ENCODE results near the gene MYRFL. TPM values are rescaled to one million over a fixed set of nuclear protein-coding genes. Genes with fewer than 3 reads are reported as not detected.

MYRFL gene
- total RNA-seq, 1 donor from 2014 or later, result 0.20 TPM

DNA sequence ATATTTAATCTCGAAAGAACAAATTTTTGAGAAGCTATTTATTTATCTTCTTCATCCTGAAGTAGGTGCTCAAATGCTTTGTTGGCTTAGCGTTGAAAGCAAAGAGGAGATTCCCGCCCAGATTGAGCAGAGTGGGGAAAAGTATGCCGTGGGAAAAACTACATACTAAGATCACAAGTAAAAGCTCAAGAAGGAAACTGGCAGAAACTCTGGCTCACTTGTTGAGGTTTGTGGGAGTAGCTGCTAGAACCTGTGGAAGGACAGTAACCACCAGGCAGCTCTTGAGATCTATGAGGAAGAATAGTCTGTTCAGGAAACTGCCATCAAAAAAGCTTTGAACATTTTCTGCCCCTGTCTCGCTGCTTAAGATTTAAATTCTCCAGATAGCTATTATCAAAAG, 3.9 kb downstream of the MYRFL start:
- Histone ChIP-seq H3K4me1 (ENCODE audit: insufficient read depth, low read length) (no peaks in the 10 kb centered on the region), H3K27me3 (ENCODE audit: insufficient read depth, low read length) (no peaks in the 10 kb centered on the region), H4K20me1 (ENCODE audit: insufficient read depth, low read length) (no peaks in the 10 kb centered on the region), H3K79me2 (ENCODE audit: insufficient read depth, low read length) (no peaks in the 10 kb centered on the region), H3K27ac (ENCODE audit: low read depth, low read length) (no peak overlapping the region), H3K36me3 (ENCODE audit: insufficient read depth, low read length) (no peaks in the 10 kb centered on the region), H3K4me2 (ENCODE audit: low read length) (no peak overlapping the region), H3K9me3 (ENCODE audit: insufficient read depth, low read depth, low read length) (no peaks in the 10 kb centered on the region), H3K9ac (ENCODE audit: low read length) (no peak overlapping the region), H2AFZ (ENCODE audit: low read depth, low read length) (no peak overlapping the region), H3K4me3 (ENCODE audit: insufficient read depth, low read depth, low read length) (no peak overlapping the region)
- Mint-ChIP-seq H3K27ac (ENCODE audit: unreplicated experiment) (no peak overlapping the region), H3K4me1 (ENCODE audit: low read depth, unreplicated experiment) (no peaks in the 10 kb centered on the region), H3K9me3 (ENCODE audit: unreplicated experiment) (no peaks in the 10 kb centered on the region), H3K4me3 (ENCODE audit: unreplicated experiment) (no peak overlapping the region), H3K27me3 (ENCODE audit: low read depth, unreplicated experiment) (no peaks in the 10 kb centered on the region), H3K36me3 (ENCODE audit: low read depth, unreplicated experiment) (no peaks in the 10 kb centered on the region)
- DNase-seq (ENCODE audit: low read depth) (no peak), FAIRE-seq (no peak)
- no peak for TF ChIP-seq EZH2 (IDR thresholded peaks at IDR 0.05; ENCODE audit: insufficient read depth, low read length)
- TF ChIP-seq, protein P1, sequence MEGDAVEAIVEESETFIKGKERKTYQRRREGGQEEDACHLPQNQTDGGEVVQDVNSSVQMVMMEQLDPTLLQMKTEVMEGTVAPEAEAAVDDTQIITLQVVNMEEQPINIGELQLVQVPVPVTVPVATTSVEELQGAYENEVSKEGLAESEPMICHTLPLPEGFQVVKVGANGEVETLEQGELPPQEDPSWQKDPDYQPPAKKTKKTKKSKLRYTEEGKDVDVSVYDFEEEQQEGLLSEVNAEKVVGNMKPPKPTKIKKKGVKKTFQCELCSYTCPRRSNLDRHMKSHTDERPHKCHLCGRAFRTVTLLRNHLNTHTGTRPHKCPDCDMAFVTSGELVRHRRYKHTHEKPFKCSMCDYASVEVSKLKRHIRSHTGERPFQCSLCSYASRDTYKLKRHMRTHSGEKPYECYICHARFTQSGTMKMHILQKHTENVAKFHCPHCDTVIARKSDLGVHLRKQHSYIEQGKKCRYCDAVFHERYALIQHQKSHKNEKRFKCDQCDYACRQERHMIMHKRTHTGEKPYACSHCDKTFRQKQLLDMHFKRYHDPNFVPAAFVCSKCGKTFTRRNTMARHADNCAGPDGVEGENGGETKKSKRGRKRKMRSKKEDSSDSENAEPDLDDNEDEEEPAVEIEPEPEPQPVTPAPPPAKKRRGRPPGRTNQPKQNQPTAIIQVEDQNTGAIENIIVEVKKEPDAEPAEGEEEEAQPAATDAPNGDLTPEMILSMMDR (IDR thresholded peaks at IDR 0.05; ENCODE audit: insufficient read depth, low read depth, low read length), result no peak

DNA sequence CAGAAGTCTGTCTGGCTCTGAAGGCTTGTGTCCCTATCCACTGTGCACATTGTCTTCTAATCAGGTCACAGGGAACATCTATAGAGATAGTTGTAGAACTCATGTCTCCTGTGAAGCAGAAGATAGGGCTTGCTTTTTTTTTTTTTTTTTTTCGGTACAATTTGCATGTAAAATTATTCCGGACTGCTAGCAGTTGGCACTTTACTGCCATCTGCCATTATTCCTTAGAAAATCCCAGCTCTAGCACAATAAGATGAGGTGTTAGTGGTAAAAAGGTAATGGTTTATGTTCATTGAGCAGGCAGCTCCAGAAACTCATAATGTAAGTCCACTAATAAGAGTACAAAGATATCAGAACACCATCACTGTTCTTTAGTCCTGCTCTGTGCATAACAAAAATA, 8.7 kb downstream of the MYRFL start:
- H3K9ac ChIP-seq (ENCODE audit: low read length), result no peak overlapping the region
- Mint-ChIP-seq H3K4me3 (ENCODE audit: unreplicated experiment) (no peak overlapping the region), H3K27me3 (ENCODE audit: low read depth, unreplicated experiment) (no peaks in the 10 kb centered on the region), H3K4me1 (ENCODE audit: low read depth, unreplicated experiment) (no peaks in the 10 kb centered on the region), H3K27ac (ENCODE audit: unreplicated experiment) (no peak overlapping the region), H3K9me3 (ENCODE audit: unreplicated experiment) (no peaks in the 10 kb centered on the region), H3K36me3 (ENCODE audit: low read depth, unreplicated experiment) (no peaks in the 10 kb centered on the region)
- DNase-seq (ENCODE audit: low read depth) (no peak), FAIRE-seq (no peak)
- no peak for TF ChIP-seq EZH2 (IDR thresholded peaks at IDR 0.05; ENCODE audit: insufficient read depth, low read length)
- TF ChIP-seq, protein P1 (IDR thresholded peaks at IDR 0.05; ENCODE audit: insufficient read depth, low read depth, low read length), result no peak
- H3K27ac ChIP-seq (ENCODE audit: low read depth, low read length), result no peak overlapping the region
- no peak overlapping the region for H3K4me3 ChIP-seq (ENCODE audit: insufficient read depth, low read depth, low read length)
- H3K4me2 ChIP-seq (ENCODE audit: low read length), result no peak overlapping the region
- no peaks in the 10 kb centered on the region for H3K27me3 ChIP-seq (ENCODE audit: insufficient read depth, low read length)
- H2AFZ ChIP-seq (ENCODE audit: low read depth, low read length), result no peak overlapping the region
- H3K36me3 ChIP-seq (ENCODE audit: insufficient read depth, low read length), result no peaks in the 10 kb centered on the region
- no peaks in the 10 kb centered on the region for H3K9me3 ChIP-seq (ENCODE audit: insufficient read depth, low read depth, low read length)
- H3K4me1 ChIP-seq (ENCODE audit: insufficient read depth, low read length), result no peaks in the 10 kb centered on the region
- H4K20me1 ChIP-seq (ENCODE audit: insufficient read depth, low read length), result no peaks in the 10 kb centered on the region
- no peaks in the 10 kb centered on the region for H3K79me2 ChIP-seq (ENCODE audit: insufficient read depth, low read length)

DNA sequence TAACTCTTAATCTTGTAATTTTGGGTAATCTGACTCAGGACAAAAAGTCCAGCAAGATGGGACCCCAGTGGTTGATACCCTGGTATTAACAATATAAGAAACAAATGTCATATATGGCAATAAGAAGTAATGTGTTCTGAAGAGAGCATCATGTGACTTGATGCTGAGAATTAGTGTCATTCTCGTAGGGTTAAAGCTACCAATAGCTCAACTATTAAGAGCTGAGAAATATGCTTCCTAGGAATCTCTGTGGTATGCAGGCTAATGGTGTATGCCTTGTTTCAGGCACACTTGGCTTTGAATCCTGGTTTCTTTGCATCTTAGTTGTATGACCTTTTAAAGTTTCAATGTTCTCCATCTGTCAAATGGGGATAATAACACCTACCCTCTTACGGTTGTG, 9.1 kb downstream of the MYRFL start:
- Mint-ChIP-seq H3K9me3 (ENCODE audit: unreplicated experiment) (no peaks in the 10 kb centered on the region), H3K4me1 (ENCODE audit: low read depth, unreplicated experiment) (no peaks in the 10 kb centered on the region), H3K4me3 (ENCODE audit: unreplicated experiment) (no peak overlapping the region), H3K27me3 (ENCODE audit: low read depth, unreplicated experiment) (no peaks in the 10 kb centered on the region), H3K27ac (ENCODE audit: unreplicated experiment) (no peak overlapping the region), H3K36me3 (ENCODE audit: low read depth, unreplicated experiment) (no peaks in the 10 kb centered on the region)
- Histone ChIP-seq H3K27ac (ENCODE audit: low read depth, low read length) (no peak overlapping the region), H3K4me3 (ENCODE audit: insufficient read depth, low read depth, low read length) (no peak overlapping the region), H4K20me1 (ENCODE audit: insufficient read depth, low read length) (no peaks in the 10 kb centered on the region), H3K4me2 (ENCODE audit: low read length) (no peak overlapping the region), H3K27me3 (ENCODE audit: insufficient read depth, low read length) (no peaks in the 10 kb centered on the region), H3K9ac (ENCODE audit: low read length) (no peak overlapping the region), H3K79me2 (ENCODE audit: insufficient read depth, low read length) (no peaks in the 10 kb centered on the region), H3K4me1 (ENCODE audit: insufficient read depth, low read length) (no peaks in the 10 kb centered on the region), H3K9me3 (ENCODE audit: insufficient read depth, low read depth, low read length) (no peaks in the 10 kb centered on the region), H3K36me3 (ENCODE audit: insufficient read depth, low read length) (no peaks in the 10 kb centered on the region), H2AFZ (ENCODE audit: low read depth, low read length) (no peak overlapping the region)
- DNase-seq (ENCODE audit: low read depth) (no peak), FAIRE-seq (no peak)
- no peak for TF ChIP-seq EZH2 (IDR thresholded peaks at IDR 0.05; ENCODE audit: insufficient read depth, low read length)
- TF ChIP-seq, protein P1 (IDR thresholded peaks at IDR 0.05; ENCODE audit: insufficient read depth, low read depth, low read length), result no peak

Data from astrocyte (in vitro differentiated cells and primary cell).